Activated CD4-positive, alpha-beta memory T cell treated with anti-CD3 and anti-CD28 coated beads, Interleukin-2, amount 10 ng/mL, durations not matched to agents 7 days and 5 days (primary cell): ENCODE data around the gene WAPL. TPM values are rescaled to one million over a fixed set of nuclear protein-coding genes. Genes with fewer than 3 reads are reported as not detected.

Experiments
- CTCF ChIA-PET: fragments of 350-600 bp; sonication (Branson Sonifier 250); formaldehyde crosslinking; loops from one replicate; lab custom pipeline; 2021; ENCODE audit warnings: antibody characterized with exemption, inconsistent platforms; lab: Charles Lee
- POLR2A ChIA-PET: fragments of 350-600 bp; sonication (Branson Sonifier 250); formaldehyde crosslinking; loops from one replicate; lab custom pipeline; 2021; ENCODE audit warnings: antibody characterized with exemption; lab: Charles Lee
- DNase-seq: peaks from one replicate; pipeline ENCODE4 v3.0.0-alpha.2; 2020
- H3K27ac Mint-ChIP-seq: one replicate; pipeline ENCODE4 v1.8.0; 2021; ENCODE audit warnings: mild to moderate bottlenecking, mixed read lengths
- H3K27me3 Mint-ChIP-seq: one replicate; pipeline ENCODE4 v1.8.0; 2021; ENCODE audit warnings: mixed read lengths
- H3K36me3 Mint-ChIP-seq: one replicate; pipeline ENCODE4 v1.8.0; 2021; ENCODE audit warnings: low read depth, mixed read lengths
- H3K4me1 Mint-ChIP-seq: one replicate; pipeline ENCODE4 v1.8.0; 2021; ENCODE audit warnings: mixed read lengths
- H3K4me3 Mint-ChIP-seq: one replicate; pipeline ENCODE4 v1.8.0; 2021; ENCODE audit warnings: mild to moderate bottlenecking, mixed read lengths
- H3K9me3 Mint-ChIP-seq: one replicate; pipeline ENCODE4 v1.8.0; 2021; ENCODE audit warnings: mixed read lengths
- total RNA-seq, 2 experiments: library from RNA; stranded (reverse); gene quantifications; one replicate each; pipeline ENCODE4 v1.2.3, GENCODE V29; 2021

Gene WAPL
- total RNA-seq, 2 experiments from 2014 or later, result 46.7 to 47.5 TPM

DNA sequence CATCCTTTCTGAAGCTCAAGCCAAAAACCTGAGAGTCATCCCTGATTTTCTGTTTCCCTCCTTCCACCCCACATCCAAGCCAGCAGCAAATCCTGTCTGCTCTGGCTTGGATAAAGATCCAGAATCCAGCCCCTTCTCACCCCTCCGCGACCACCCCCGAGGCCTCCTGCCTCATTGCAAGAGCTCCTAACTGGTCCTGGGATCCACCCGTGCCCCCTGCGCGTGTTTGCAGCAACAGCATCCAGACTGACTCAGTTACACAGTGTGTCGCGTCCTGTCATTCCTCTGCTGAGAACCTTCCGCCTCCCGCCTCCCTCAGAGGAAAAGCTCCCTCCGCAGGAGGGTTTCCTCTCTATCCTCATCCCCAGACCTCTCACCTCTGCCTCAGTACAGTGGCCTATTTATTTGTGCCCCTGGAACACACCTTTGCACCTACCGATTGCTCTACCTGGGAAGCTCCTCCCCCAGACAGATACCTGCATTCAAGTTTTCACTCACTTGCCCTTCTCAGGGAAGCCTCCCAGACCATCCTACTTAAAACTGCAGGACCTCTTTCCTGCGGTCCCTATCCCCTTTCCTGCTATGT, 133.4 kb downstream of the WAPL start:
- ChIA-PET POLR2A (no interaction called here), CTCF (interaction anchor here (0.7 kb wide), 2 partner anchors 8 to 40 kb away, joined by 3 read pairs; no protein-coding TSS in a partner anchor)
- no peaks in the 10 kb centered on the region for H3K9me3 Mint-ChIP-seq
- no peak overlapping the region for H3K27ac Mint-ChIP-seq
- no peaks in the 10 kb centered on the region for H3K36me3 Mint-ChIP-seq
- no peak overlapping the region for H3K4me3 Mint-ChIP-seq
- peaks cover 2% of the 10 kb centered on the region for H3K4me1 Mint-ChIP-seq
- DNase-seq, result no peak
- H3K27me3 Mint-ChIP-seq, result peaks cover 46% of the 10 kb centered on the region

DNA sequence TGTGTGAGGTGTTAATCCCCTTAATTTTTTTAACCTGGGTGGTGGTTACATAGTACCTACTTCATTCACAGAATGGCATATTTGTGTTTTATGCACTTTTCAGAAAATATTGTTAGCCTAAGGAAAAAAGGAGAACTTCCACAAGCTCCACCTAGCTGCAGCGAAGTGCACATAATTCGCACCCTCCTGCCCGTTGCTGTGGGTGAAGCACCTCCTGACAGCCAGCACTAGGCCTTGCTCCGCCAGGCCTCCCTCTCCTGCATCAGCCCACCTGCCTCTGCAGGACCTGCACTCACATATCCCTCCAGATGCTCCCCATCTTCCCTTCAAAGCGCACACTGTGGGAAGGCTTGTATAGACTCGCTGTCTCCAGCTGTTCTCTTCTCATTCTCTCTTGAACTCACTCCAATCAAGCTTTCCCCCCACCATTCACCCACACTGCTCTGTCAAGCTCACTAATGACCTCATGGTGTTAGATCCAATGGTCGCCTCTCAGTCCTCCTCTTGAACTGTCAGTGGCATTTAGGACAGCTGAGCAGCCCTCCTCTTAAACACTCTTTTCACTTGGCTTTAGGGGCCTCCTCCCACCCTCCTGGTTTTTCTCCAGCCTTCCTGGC, 134.3 kb downstream of the WAPL start:
- Mint-ChIP-seq H3K9me3 (no peaks in the 10 kb centered on the region), H3K27ac (no peak overlapping the region), H3K4me3 (no peak overlapping the region), H3K27me3 (peaks cover 44% of the 10 kb centered on the region), H3K36me3 (no peaks in the 10 kb centered on the region), H3K4me1 (peaks cover 2% of the 10 kb centered on the region)
- DNase-seq, result no peak
- CTCF ChIA-PET, result no interaction called here
- POLR2A ChIA-PET, result no interaction called here

DNA sequence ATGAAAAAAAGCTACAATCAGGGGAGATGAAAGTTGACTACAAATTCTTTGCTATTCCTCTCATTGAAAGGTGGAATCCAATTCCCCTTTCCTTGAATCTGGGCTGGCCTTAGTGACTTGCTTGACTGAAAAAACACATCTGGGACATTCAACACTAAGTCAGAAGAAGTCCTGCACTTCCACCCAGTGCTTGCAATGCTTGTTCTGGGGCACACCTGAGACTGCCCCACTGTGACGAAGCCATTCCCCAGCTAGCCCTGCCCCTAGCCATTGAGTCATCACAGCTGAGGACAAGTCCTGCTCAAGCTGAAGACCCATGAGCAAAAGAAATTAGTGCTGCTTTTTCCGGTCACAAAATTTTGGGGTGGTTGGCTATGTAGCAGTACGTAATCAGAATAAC, 135.8 kb downstream of the WAPL start:
- H3K36me3 Mint-ChIP-seq, result no peaks in the 10 kb centered on the region
- ChIA-PET CTCF (interaction anchor here (0.9 kb wide), 1 partner anchor 199 kb away, joined by 3 read pairs; no protein-coding TSS in a partner anchor), POLR2A (no interaction called here)
- H3K4me3 Mint-ChIP-seq, result no peak overlapping the region
- no peak for DNase-seq
- no peaks in the 10 kb centered on the region for H3K9me3 Mint-ChIP-seq
- peaks cover 2% of the 10 kb centered on the region for H3K4me1 Mint-ChIP-seq
- H3K27ac Mint-ChIP-seq, result no peak overlapping the region
- H3K27me3 Mint-ChIP-seq, result peaks cover 52% of the 10 kb centered on the region

Other genes with a start within 250 kb of the WAPL start
- gene GRID1, start 155.0 kb downstream of the WAPL start, total RNA-seq, result not detected
- gene OPN4, start 132.8 kb upstream of the WAPL start, total RNA-seq, result not detected
- under 1 TPM; 0.05 to 0.10 TPM for gene LDB3, start 146.7 kb upstream of the WAPL start, total RNA-seq
- gene BMPR1A, start 234.8 kb upstream of the WAPL start, total RNA-seq, result 10 to 100 TPM; 14.8 to 17.2 TPM